ENCODE measurements around the gene MAP2K3.

DNA sequence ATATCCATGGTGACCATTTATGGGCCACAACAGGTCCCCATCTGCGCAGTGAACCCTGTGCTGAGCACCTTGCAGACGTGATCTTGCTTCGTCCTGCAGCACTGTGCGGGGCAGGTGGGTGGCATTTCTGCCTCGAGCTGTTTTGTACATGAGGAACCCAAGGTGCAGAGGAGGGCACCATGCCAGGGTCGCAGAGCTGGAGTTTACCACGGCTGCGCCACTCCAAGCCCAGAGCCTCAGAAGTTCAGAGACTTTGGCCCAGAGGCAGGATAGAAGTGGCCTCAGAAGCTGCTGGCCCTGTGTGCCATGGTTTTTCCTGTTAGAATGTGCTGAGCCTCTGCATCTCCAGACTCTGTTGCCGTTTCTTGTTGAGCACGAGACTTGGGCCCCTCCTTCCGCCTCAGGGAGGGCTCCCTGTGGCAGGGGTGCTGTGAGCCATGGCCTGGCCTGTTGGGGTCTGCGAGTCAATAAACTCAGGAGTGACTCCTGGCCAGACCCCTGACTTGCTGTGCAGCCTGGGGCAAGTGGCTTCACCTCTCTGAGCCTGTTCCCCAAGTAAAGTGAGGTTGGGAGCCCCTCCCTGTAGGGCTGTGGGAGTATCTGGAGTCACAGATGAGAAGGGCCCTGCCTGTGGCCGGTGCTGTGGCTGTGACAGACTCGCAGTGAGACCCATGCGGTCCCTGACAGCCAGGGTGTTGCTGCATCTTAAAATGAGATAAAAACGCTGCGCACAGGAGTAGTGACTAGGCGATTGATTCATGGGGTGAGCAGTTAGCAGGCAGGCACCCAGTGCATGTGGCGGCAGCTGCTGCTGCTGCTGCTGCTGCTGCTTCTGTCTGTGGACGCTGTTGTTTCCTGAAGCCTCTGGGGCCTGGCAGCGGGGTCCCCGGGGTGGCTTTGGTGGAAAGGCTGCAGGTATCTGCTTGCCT lies 11.8 kb downstream of the MAP2K3 start:
- TF ChIP-seq, protein P1, sequence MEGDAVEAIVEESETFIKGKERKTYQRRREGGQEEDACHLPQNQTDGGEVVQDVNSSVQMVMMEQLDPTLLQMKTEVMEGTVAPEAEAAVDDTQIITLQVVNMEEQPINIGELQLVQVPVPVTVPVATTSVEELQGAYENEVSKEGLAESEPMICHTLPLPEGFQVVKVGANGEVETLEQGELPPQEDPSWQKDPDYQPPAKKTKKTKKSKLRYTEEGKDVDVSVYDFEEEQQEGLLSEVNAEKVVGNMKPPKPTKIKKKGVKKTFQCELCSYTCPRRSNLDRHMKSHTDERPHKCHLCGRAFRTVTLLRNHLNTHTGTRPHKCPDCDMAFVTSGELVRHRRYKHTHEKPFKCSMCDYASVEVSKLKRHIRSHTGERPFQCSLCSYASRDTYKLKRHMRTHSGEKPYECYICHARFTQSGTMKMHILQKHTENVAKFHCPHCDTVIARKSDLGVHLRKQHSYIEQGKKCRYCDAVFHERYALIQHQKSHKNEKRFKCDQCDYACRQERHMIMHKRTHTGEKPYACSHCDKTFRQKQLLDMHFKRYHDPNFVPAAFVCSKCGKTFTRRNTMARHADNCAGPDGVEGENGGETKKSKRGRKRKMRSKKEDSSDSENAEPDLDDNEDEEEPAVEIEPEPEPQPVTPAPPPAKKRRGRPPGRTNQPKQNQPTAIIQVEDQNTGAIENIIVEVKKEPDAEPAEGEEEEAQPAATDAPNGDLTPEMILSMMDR (conservative IDR thresholded peaks at IDR 0.05): no peak
- no peak for TF ChIP-seq EZH2 (IDR thresholded peaks at IDR 0.05; ENCODE audit: low read depth)

Data from PC-9 (cell line).